Bronchial epithelial cell (primary cell): ENCODE data around the gene CRYL1. TPM values are rescaled to one million over a fixed set of nuclear protein-coding genes. Genes with fewer than 3 reads are reported as not detected.

Source experiments
- DNase-seq: peaks from one replicate; pipeline ENCODE4 v3.0.0-alpha.2; 2010; ENCODE audit warnings: low read depth
- FAIRE-seq: peaks from 2 replicates; lab custom pipeline; 2011; peaks lifted over from hg19 to GRCh38; lab: Jason Lieb, UNC
- H3K27me3 ChIP-seq: 2 replicates; pipeline ENCODE4 v1.5.1; 2011; ENCODE audit warnings: low read length; ENCODE audit not compliant: control insufficient read depth, insufficient read depth
- H3K36me3 ChIP-seq: 2 replicates; pipeline ENCODE4 v1.5.1; 2011; ENCODE audit warnings: low read length; ENCODE audit not compliant: control insufficient read depth, insufficient read depth
- H3K4me3 ChIP-seq: 2 replicates; pipeline ENCODE4 v1.5.1; 2011; ENCODE audit warnings: mild to moderate bottlenecking, low read depth, low read length, control low read depth
- CTCF ChIP-seq: IDR thresholded peaks from 2 replicates; pipeline ENCODE4 v1.5.1; 2011; ENCODE audit warnings: mild to moderate bottlenecking, moderate library complexity, low read length, control low read depth, inconsistent platforms; ENCODE audit not compliant: insufficient read depth, severe bottlenecking
- total RNA-seq: library from RNA; depleted of rRNA; stranded (reverse); fragments of >200 nt; gene quantifications from 2 replicates; pipeline ENCODE4 v1.2.1, GENCODE V29; 2014

The CRYL1 gene
- total RNA-seq, 1 donor from 2014 or later = 17.9 TPM

- Histone ChIP-seq H3K36me3 (no peaks in the 10 kb centered on the region), H3K4me3 (no peak overlapping the region), H3K27me3 (no peaks in the 10 kb centered on the region)
- FAIRE-seq (no peak), DNase-seq (no peak)
- no peak for TF ChIP-seq CTCF
Measured at GRCh38 chr13:20373861-20374260, 151.8 kb downstream of the CRYL1 start.

GRCh38 chr13:20371825-20372224 is 153.8 kb downstream of the CRYL1 start:
- DNase-seq (no peak), FAIRE-seq (no peak)
- Histone ChIP-seq H3K36me3 (no peaks in the 10 kb centered on the region), H3K27me3 (no peaks in the 10 kb centered on the region), H3K4me3 (no peak overlapping the region)
- no peak for TF ChIP-seq CTCF

GRCh38 chr13:20370815-20371421 is 154.7 kb downstream of the CRYL1 start:
- H3K27me3 ChIP-seq = no peaks in the 10 kb centered on the region
- DNase-seq (peak; percentile 82), FAIRE-seq (peak; percentile 83)
- H3K36me3 ChIP-seq = no peaks in the 10 kb centered on the region
- no peak for TF ChIP-seq CTCF
- H3K4me3 ChIP-seq = no peak overlapping the region

GRCh38 chr13:20369886-20370361 is 155.7 kb downstream of the CRYL1 start:
- Histone ChIP-seq H3K27me3 (no peaks in the 10 kb centered on the region), H3K36me3 (no peaks in the 10 kb centered on the region), H3K4me3 (no peak overlapping the region)
- DNase-seq = peak; percentile 90
- TF ChIP-seq CTCF = no peak
- peak; percentile 99 for FAIRE-seq

GRCh38 chr13:20366056-20366455 is 159.6 kb downstream of the CRYL1 start:
- Histone ChIP-seq H3K27me3 (no peaks in the 10 kb centered on the region), H3K4me3 (no peak overlapping the region), H3K36me3 (no peaks in the 10 kb centered on the region)
- DNase-seq (no peak), FAIRE-seq (no peak)
- no peak for TF ChIP-seq CTCF

- Histone ChIP-seq H3K4me3 (no peak overlapping the region), H3K27me3 (no peaks in the 10 kb centered on the region), H3K36me3 (no peaks in the 10 kb centered on the region)
- TF ChIP-seq CTCF = no peak
- FAIRE-seq = no peak
- no peak for DNase-seq
Measured at GRCh38 chr13:20363603-20364002, 162.1 kb downstream of the CRYL1 start.
